ENCODE measurements around the gene PARP6.

DNA sequence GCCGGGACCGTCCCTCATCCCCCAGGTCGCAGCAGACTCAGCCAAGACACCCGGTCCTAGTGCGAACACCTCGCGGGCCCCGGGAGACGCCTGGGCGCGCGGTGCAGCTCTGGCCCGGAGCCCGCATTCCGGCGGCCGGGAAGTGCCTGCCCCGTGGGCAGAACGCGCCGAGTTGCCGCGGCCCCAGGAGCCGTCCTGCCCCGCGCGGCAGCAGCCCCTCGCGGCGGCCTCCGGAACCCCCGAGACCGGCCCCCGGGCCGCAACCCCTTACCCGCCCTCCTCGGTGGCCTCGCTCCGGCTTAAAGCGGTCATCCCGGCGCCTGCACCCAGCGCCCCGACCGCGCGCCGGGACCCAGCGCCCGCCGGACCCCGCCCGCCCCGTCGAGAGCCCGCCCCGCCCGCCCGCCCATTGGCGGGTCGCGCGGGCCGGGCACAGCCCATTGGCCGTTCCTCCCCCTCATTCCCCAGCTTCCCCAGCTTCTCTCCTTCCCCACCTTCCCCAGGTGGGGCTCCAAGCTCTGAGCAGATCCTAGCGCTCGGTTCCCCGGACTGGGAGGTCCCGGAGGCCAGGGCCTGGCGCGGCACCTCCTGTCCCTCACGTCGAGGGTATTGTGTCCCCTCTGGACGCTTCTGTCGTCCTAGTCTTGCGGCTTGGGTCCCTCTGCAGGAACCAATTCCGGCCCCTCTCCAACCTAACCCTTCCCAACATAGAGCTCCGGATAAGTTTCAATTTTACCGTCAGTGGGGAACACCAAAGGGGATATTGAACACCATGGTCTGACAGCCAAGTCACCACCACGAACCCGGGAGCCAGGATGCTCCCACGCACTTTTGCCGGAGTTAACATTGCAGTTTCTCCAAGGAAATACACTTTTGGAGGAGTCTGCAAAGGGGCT, 74.6 kb downstream of the PARP6 start, which contains the start of gene GRAMD2A:
- TF ChIP-seq, protein P1, sequence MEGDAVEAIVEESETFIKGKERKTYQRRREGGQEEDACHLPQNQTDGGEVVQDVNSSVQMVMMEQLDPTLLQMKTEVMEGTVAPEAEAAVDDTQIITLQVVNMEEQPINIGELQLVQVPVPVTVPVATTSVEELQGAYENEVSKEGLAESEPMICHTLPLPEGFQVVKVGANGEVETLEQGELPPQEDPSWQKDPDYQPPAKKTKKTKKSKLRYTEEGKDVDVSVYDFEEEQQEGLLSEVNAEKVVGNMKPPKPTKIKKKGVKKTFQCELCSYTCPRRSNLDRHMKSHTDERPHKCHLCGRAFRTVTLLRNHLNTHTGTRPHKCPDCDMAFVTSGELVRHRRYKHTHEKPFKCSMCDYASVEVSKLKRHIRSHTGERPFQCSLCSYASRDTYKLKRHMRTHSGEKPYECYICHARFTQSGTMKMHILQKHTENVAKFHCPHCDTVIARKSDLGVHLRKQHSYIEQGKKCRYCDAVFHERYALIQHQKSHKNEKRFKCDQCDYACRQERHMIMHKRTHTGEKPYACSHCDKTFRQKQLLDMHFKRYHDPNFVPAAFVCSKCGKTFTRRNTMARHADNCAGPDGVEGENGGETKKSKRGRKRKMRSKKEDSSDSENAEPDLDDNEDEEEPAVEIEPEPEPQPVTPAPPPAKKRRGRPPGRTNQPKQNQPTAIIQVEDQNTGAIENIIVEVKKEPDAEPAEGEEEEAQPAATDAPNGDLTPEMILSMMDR (IDR thresholded peaks at IDR 0.05), result peak in 1 of 4 experiments; percentile 16
- TF ChIP-seq POLR2A (IDR thresholded peaks at IDR 0.05), result no peak

All from prostate gland (tissue), 2 donors.